SU-DHL-6 (cell line): ENCODE measurements around the gene TLE1.

Source experiments
- EZH2phosphoT487 ChIP-seq: fragments of 200-600 bp; sonication (generic), shearing (Covaris generic); conservative IDR thresholded peaks from 2 replicates; pipeline ENCODE4 v1.6.1; 2018; ENCODE audit warnings: mild to moderate bottlenecking, antibody characterized with exemption, low read length, moderate library complexity, mixed read lengths
- TF ChIP-seq, protein P1 (sequence below): fragments of 200-600 bp; sonication (generic); IDR thresholded peaks from one replicate; pipeline ENCODE4 v1.5.1; 2017; ENCODE audit warnings: antibody characterized with exemption, mild to moderate bottlenecking, low read length, moderate library complexity; ENCODE audit not compliant: insufficient read depth, poor library complexity, severe bottlenecking

DNA sequence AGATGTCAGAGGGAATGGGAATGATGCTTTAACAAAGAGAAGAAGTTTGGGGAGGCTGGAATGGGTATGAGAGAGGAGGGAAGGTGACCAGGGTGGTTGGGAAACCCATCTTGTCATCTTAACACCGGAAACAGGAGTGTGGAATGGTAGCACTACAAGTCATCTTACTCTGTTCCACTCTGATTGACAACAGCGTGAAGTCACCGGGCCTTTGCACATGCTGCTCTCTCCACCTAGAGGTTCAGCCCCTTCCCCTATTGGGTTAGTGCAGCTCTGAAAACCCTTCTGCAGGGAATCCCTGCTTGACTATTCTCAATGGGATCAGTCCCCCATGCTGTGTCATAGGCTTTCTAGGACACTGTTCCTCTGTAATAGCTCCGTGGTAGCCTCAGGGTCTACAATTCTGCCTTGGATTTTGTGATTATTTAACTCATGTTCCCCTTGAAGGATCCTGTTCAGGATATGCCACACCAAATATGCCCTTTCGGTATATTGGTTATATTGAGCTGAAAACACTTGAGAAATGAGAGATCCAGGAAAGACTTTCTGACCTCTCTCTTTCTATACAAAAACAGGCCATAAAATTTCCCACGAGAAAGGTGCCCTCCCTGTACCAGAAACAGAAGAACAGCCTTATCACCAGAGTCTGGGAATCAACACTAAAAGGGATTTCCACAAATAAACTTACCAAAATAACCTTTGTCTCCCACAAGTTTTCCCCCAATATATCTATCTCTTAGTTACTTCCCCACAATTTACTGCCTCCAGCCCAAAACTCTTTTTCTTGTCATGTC lies 86.3 kb downstream of the TLE1 start:
- TF ChIP-seq, protein P1, sequence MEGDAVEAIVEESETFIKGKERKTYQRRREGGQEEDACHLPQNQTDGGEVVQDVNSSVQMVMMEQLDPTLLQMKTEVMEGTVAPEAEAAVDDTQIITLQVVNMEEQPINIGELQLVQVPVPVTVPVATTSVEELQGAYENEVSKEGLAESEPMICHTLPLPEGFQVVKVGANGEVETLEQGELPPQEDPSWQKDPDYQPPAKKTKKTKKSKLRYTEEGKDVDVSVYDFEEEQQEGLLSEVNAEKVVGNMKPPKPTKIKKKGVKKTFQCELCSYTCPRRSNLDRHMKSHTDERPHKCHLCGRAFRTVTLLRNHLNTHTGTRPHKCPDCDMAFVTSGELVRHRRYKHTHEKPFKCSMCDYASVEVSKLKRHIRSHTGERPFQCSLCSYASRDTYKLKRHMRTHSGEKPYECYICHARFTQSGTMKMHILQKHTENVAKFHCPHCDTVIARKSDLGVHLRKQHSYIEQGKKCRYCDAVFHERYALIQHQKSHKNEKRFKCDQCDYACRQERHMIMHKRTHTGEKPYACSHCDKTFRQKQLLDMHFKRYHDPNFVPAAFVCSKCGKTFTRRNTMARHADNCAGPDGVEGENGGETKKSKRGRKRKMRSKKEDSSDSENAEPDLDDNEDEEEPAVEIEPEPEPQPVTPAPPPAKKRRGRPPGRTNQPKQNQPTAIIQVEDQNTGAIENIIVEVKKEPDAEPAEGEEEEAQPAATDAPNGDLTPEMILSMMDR: no peak
- no peak for TF ChIP-seq EZH2phosphoT487
